Measurements from ENCODE around the gene TSKU.
"Not testable (repeated sequence)": the region's sequence is repeated elsewhere in the genome, so short reads cannot be mapped to it uniquely, and the experiment has no call there.

Gene TSKU

DNA sequence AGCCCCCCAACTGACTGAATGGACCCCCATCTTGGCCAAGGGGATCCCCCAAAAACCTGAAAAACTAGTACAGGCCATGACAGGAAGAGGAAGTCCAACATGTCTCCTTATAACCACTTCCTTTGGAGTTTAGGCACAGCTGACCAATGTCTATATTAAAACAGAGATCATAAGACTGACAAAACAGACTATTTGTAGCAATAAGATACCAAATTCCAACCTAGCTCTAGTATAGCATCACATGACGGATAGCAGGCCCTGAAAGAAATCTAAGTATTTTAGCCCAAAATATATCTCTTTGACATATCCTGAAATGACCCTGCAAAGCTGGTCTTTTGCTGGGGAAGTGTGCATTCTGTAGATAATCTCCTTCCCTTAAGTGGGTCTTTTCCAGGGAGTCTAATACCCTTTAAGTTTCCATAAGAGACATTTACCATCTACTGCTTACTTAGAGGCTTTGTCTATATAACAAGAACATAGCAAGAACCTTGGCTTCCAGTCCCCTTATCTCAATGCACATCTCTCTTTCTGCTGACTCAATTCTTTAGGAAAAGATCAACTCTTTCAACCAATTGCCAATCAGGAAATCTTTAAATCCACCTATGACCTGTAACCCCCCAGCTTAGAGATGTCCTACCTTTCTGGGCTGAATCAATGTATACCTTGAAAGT is 42.7 kb downstream of the TSKU start:
- no peak for DNase-seq (ENCODE audit: extremely low read depth, insufficient read length)
- no peaks in the 10 kb centered on the region for H3K27me3 ChIP-seq (replicated peaks; ENCODE audit: control insufficient read depth, insufficient read depth, low read length)
- TF ChIP-seq, protein P1, sequence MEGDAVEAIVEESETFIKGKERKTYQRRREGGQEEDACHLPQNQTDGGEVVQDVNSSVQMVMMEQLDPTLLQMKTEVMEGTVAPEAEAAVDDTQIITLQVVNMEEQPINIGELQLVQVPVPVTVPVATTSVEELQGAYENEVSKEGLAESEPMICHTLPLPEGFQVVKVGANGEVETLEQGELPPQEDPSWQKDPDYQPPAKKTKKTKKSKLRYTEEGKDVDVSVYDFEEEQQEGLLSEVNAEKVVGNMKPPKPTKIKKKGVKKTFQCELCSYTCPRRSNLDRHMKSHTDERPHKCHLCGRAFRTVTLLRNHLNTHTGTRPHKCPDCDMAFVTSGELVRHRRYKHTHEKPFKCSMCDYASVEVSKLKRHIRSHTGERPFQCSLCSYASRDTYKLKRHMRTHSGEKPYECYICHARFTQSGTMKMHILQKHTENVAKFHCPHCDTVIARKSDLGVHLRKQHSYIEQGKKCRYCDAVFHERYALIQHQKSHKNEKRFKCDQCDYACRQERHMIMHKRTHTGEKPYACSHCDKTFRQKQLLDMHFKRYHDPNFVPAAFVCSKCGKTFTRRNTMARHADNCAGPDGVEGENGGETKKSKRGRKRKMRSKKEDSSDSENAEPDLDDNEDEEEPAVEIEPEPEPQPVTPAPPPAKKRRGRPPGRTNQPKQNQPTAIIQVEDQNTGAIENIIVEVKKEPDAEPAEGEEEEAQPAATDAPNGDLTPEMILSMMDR (IDR thresholded peaks at IDR 0.05; ENCODE audit: insufficient read depth, low read length, poor library complexity, severe bottlenecking) = no peak
- no peaks in the 10 kb centered on the region for H3K36me3 ChIP-seq (ENCODE audit: control insufficient read depth, insufficient read depth, low read length)
- H3K4me3 ChIP-seq (replicated peaks; ENCODE audit: low read depth, low read length) = no peak overlapping the region

DNA sequence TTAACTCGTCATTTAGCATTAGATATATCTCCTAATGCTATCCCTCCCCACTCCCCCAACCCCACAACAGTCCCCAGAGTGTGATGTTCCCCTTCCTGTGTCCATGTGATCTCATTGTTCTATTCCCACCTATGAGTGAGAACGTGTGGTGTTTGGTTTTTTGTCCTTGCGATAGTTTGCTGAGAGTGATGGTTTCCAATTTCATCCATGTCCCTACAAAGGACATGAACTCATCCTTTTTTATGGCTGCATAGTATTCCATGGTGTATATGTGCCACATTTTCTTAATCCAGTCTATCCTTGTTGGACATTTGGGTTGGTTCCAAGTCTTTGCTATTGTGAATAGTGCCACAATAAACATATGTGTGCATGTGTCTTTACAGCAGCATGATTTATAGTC is 43.4 kb downstream of the TSKU start:
- not testable (repeated sequence) for H3K27me3 ChIP-seq (replicated peaks; ENCODE audit: control insufficient read depth, insufficient read depth, low read length); DNase-seq (ENCODE audit: extremely low read depth, insufficient read length); H3K4me3 ChIP-seq (replicated peaks; ENCODE audit: low read depth, low read length); H3K36me3 ChIP-seq (ENCODE audit: control insufficient read depth, insufficient read depth, low read length)

DNA sequence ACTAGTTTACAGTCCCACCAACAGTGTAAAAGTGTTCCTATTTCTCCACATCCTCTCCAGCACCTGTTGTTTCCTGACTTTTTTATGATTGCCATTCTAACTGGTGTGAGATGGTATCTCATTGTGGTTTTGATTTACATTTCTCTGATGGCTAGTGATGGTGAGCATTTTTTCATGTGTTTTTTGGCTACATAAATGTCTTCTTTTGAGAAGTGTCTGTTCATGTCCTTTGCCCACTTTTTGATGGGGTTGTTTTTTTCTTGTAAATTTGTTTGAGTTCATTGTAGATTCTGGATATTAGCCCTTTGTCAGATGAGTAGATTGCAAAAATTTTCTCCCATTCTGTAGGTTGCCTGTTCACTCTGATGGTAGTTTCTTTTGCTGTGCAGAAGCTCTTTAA is 43.8 kb downstream of the TSKU start:
- not testable (repeated sequence) for H3K36me3 ChIP-seq (ENCODE audit: control insufficient read depth, insufficient read depth, low read length); H3K27me3 ChIP-seq (replicated peaks; ENCODE audit: control insufficient read depth, insufficient read depth, low read length); H3K4me3 ChIP-seq (replicated peaks; ENCODE audit: low read depth, low read length); DNase-seq (ENCODE audit: extremely low read depth, insufficient read length)

DNA sequence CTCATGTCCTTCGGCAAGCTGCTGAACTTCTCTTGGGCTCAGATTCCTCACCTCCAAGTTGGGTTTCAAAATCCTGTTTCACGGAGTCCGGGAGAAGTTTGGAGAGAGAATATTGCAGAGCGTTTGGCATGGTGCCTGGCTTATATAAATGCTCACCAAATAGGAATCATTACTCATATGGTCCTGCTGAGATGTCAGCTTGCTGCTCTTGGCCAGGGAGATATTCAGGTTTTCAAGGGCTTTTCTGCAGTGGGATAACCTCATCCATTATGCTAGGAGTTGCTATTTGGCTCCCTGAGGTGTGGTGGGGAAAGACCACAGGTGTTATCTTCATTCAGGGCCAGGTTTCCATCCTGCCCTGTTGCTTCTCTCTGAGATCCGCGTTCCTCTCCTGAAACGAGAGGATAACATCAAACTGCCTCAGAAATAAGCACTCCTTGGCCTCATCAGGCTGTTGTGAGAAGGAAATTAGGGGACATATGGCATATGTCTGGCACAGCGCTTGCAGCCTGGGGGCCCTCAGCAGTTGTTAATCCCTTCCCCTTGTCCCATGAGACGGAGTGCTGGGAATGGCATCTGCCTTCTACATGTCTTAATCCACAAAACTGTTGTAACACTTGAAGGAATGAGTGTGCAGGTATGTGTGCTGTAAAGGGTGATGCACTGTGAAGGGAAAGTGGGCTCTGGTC is 47.6 kb downstream of the TSKU start:
- Histone ChIP-seq H3K36me3 (ENCODE audit: control insufficient read depth, insufficient read depth, low read length) (no peaks in the 10 kb centered on the region), H3K27me3 (replicated peaks; ENCODE audit: control insufficient read depth, insufficient read depth, low read length) (no peaks in the 10 kb centered on the region), H3K4me3 (replicated peaks; ENCODE audit: low read depth, low read length) (no peak overlapping the region)
- no peak for DNase-seq (ENCODE audit: extremely low read depth, insufficient read length)
- TF ChIP-seq, protein P1 (IDR thresholded peaks at IDR 0.05; ENCODE audit: insufficient read depth, low read length, poor library complexity, severe bottlenecking) = no peak

DNA sequence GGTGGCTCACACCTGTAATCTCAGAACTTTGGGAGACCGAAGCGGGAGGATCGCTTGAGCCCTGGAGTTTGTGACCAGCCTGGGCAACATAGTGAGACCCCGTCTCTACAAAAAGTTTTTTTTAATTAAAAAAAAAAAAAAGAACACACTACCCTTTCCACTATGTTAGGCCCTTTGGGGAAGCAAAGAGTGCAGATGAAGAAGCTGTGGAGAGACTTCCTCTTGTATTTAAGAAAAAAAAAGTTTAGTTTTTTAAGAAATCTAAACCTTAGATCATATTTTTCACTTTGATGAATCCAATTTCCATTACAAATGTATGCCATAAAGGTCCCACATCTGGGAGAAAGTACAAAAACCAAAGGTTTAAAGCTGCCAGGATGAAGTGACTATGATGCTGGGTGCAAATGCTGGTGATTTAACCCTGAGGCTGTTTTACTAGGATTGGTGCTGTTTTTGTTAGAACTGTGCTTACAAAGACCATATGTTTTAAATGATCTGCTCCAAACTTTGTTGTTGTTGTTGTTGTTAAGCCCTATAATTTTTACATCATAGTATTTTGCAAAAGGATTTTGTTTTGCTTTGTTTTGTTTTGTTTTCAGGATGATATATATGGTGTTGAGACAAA is 48.6 kb downstream of the TSKU start:
- no peak for DNase-seq (ENCODE audit: extremely low read depth, insufficient read length)
- TF ChIP-seq, protein P1 (IDR thresholded peaks at IDR 0.05; ENCODE audit: insufficient read depth, low read length, poor library complexity, severe bottlenecking) = no peak
- H3K27me3 ChIP-seq (replicated peaks; ENCODE audit: control insufficient read depth, insufficient read depth, low read length) = no peaks in the 10 kb centered on the region
- H3K4me3 ChIP-seq (replicated peaks; ENCODE audit: low read depth, low read length) = no peak overlapping the region
- H3K36me3 ChIP-seq (ENCODE audit: control insufficient read depth, insufficient read depth, low read length) = no peaks in the 10 kb centered on the region

DNA sequence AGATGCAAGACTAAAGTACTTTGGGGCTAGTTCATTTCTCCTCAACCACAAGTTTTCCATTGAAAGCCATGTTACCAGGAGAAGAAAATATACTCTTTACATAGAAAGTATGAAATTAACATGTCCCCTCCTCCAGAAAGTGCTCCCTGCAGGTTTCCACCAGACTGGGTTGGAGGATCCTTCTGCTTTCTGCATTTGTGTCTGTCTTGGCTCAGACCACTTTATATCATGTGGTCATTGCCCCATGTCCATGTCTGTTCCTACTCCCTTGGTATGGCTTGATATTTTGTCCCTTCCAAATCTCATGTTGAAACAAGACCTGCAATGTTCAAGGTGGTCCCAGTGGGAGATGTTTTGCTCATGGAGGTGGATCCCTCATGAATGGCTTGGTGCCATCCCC is 49.2 kb downstream of the TSKU start:
- no peak for DNase-seq (ENCODE audit: extremely low read depth, insufficient read length)
- Histone ChIP-seq H3K27me3 (replicated peaks; ENCODE audit: control insufficient read depth, insufficient read depth, low read length) (peaks cover 1% of the 10 kb centered on the region; the same call in 1 of the 2 replicates), H3K4me3 (replicated peaks; ENCODE audit: low read depth, low read length) (no peak overlapping the region), H3K36me3 (ENCODE audit: control insufficient read depth, insufficient read depth, low read length) (no peaks in the 10 kb centered on the region)
- TF ChIP-seq, protein P1 (IDR thresholded peaks at IDR 0.05; ENCODE audit: insufficient read depth, low read length, poor library complexity, severe bottlenecking) = no peak
